ENCODE data around the gene NACC2. TPM values are rescaled to one million over a fixed set of nuclear protein-coding genes. Genes with fewer than 3 reads are reported as not detected.
"Not testable (repeated sequence)": the region's sequence is repeated elsewhere in the genome, so short reads cannot be mapped to it uniquely, and the experiment has no call there.

The NACC2 gene
- total RNA-seq, 1 donor from 2014 or later = 3.2 TPM

- intact Hi-C loops (cut with micrococcal nuclease) = no loop called here
These were observed 11.5 kb downstream of the NACC2 start for GRCh38 chr9:136083558-136084062.

GRCh38 chr9:136082496-136083361 lies 12.4 kb downstream of the NACC2 start:
- intact Hi-C loops (cut with micrococcal nuclease) = no loop called here

GRCh38 chr9:136081826-136082495 lies 13.1 kb downstream of the NACC2 start:
- intact Hi-C loops (cut with micrococcal nuclease) = no loop called here

- intact Hi-C loops (cut with micrococcal nuclease) = no loop called here
These were observed 13.8 kb downstream of the NACC2 start for GRCh38 chr9:136081113-136081825.

- intact Hi-C loops (cut with micrococcal nuclease) = no loop called here
These were observed 14.4 kb downstream of the NACC2 start for GRCh38 chr9:136080716-136081112.

GRCh38 chr9:136079916-136080246 lies 15.2 kb downstream of the NACC2 start:
- intact Hi-C loops (cut with micrococcal nuclease) = no loop called here

- intact Hi-C loops (cut with micrococcal nuclease) = no loop called here
These were observed 15.7 kb downstream of the NACC2 start for GRCh38 chr9:136079211-136079915.

GRCh38 chr9:136078498-136079011 lies 16.5 kb downstream of the NACC2 start:
- intact Hi-C loops (cut with micrococcal nuclease) = no loop called here

GRCh38 chr9:136078024-136078423 lies 17.1 kb downstream of the NACC2 start:
- intact Hi-C loops (cut with micrococcal nuclease) = no loop called here

GRCh38 chr9:136077491-136077890 lies 17.6 kb downstream of the NACC2 start:
- intact Hi-C loops (cut with micrococcal nuclease) = no loop called here

- intact Hi-C loops (cut with micrococcal nuclease) = no loop called here
These were observed 19.0 kb downstream of the NACC2 start for GRCh38 chr9:136075881-136076678.

- intact Hi-C loops (cut with micrococcal nuclease) = no loop called here
These were observed 19.8 kb downstream of the NACC2 start for GRCh38 chr9:136075134-136075841.

- intact Hi-C loops (cut with micrococcal nuclease) = no loop called here
These were observed 20.4 kb downstream of the NACC2 start for GRCh38 chr9:136074706-136075105.

- intact Hi-C loops (cut with micrococcal nuclease) = no loop called here
These were observed 32.2 kb downstream of the NACC2 start for GRCh38 chr9:136062657-136063439.

- intact Hi-C loops (cut with micrococcal nuclease) = not testable (repeated sequence)
These were observed 33.2 kb downstream of the NACC2 start for GRCh38 chr9:136061916-136062315.

GRCh38 chr9:136061405-136061804 lies 33.7 kb downstream of the NACC2 start:
- intact Hi-C loops (cut with micrococcal nuclease) = no loop called here

- intact Hi-C loops (cut with micrococcal nuclease) = no loop called here
These were observed 34.3 kb downstream of the NACC2 start for GRCh38 chr9:136060671-136061371.

Measured in T-helper 2 cell treated with Interferon-gamma antibody and Interleukin-4, amounts not matched to agents 100 ng/mL and 5 ng/mL, for 36 hours (primary cell).